M059J (cell line): ENCODE data around the gene FN3K. TPM values are rescaled to one million over a fixed set of nuclear protein-coding genes. Genes with fewer than 3 reads are reported as not detected.
"Not testable (repeated sequence)": the region's sequence is repeated elsewhere in the genome, so short reads cannot be mapped to it uniquely, and the experiment has no call there.

Source experiments
- DNase-seq: peaks from one replicate; pipeline ENCODE4 v3.0.0-alpha.2; 2012; ENCODE audit warnings: low read depth
- total RNA-seq: library from RNA; depleted of rRNA; stranded (reverse); fragments of >200 nt; shearing (Covaris generic); gene quantifications from 2 replicates; pipeline ENCODE4 v1.2.3, GENCODE V29; 2014

FN3K gene
- total RNA-seq, 1 experiment from 2014 or later: 0.64 TPM

- no peak for DNase-seq
Observed at GRCh38 chr17:82737967-82738877, 2.8 kb downstream of the FN3K start.

GRCh38 chr17:82740906-82741759, 5.7 kb downstream of the FN3K start:
- DNase-seq: no peak

DNA sequence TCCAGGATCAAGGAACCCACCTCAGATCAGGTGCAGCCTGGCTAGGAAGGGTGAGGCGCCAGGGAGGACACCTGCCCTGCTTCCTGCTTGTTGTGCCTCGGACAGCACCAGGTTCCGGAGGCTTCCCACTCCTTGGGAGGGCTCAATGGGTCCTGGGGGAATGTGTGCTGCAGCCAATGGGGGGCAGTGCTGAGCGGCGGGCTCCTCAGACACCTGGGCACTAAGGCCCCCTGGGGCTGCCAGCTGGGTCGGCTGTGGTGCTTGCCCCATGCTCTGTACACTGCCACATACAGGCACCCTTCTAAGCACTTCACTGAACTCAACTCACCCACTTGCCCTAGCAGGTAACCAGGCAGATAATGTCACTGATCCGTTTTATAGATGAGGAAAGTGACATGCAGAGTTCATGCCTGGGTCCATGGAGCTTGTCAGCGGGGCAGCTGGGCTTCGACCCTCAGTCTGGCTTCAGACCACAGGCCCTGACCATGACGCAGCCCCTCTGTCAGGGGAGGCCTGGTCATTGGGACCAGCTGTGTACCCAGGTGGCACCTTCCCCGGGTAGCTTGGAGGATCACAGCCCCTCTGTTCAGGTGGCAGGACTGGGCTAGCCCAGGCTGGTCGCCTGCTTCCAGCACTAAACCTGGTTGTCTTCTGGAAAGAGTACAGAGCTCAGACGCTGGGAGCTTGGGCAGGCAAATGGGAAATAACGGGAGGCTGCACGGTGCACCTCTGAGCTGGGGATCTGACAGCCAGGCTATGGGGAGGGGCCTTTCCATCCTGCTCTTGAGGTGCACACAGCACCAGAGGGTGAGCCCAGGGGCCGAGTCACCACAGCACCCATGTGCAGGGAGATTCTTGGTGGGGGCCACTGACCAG, 8.2 kb downstream of the FN3K start:
- no peak for DNase-seq

GRCh38 chr17:82744736-82745135, 9.3 kb downstream of the FN3K start:
- not testable (repeated sequence) for DNase-seq

GRCh38 chr17:82745524-82745923, 10.1 kb downstream of the FN3K start:
- no peak for DNase-seq

GRCh38 chr17:82748756-82749155, 13.3 kb downstream of the FN3K start:
- no peak for DNase-seq

DNA sequence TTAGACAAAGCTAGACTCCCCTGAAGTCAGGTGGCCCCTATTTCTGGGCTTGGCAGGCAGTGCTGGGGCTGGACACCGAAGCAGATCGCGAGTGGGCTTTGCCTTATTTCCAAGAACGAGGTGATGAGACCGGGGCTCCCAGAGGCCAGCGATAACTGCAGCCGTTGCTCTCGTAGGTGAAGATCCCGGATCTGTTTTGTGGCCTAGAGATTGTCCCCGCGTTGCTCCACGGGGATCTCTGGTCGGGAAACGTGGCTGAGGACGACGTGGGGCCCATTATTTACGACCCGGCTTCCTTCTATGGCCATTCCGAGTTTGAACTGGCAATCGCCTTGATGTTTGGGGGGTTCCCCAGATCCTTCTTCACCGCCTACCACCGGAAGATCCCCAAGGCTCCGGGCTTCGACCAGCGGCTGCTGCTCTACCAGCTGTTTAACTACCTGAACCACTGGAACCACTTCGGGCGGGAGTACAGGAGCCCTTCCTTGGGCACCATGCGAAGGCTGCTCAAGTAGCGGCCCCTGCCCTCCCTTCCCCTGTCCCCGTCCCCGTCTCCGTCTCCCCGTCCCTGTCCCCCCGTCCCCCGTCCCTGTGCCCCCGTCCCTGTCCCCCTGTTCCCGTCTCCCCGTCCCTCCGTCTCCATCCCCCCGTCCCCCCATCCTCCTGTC, 15.0 kb downstream of the FN3K start:
- DNase-seq: no peak

DNA sequence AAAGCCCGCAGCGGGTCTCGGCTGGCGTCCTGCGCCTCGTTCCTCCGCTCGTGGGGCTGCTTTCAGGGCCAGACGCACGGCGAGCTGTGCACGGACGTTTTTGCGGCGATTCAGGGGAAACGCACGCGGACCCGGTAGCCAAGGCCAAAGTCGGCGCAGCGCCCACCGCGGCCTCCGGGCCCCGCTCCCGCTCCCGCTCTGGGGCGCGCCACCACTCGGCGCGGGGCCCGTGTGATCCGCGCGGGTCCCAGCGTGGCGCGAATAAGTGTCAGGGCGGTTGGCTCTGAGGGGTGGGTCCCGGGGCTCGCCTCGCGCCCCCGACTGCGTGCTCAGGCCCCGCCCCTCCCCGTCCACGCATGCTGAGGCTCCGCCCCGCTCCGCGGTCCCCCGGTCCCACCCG, 15.8 kb downstream of the FN3K start:
- no peak for DNase-seq

DNA sequence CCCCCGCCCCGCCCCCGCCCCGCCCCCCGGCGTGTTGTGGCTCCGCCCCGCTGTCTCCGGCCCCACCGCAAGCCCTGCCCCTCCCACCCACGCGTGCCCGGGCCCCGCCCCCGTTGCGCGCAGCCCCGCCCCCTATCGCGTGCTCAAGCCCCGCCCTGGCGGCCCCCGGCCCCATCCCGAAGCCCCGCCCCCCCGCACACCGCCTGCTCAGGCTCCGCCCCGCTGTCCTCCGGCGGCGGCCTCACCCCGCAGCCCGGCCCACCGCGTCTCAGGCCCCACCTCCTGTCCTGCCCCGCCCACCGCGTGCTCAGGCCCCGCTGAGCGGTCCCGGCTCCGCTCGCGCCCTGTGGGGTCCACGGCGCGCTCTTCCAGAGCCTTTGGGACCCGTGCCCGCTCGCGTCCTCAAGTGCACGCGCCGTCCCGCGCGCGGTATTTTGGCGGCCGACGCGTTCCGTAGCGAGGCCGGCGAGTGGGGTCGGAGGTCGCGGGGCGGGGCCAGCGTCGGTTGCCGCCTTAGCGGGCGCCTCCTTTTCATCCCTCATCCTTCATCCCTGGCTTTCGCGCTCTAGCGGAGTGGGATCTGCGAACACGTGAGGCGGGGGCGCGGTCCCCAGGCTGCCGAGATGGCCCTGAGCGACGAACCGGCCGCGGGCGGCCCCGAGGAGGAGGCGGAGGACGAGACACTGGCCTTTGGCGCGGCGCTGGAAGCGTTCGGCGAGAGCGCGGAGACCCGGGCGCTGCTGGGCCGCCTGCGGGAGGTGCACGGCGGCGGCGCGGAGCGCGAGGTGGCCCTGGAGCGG, 16.4 kb downstream of the FN3K start, which contains the start of gene TBCD:
TSS of gene TBCD (plus strand) at position 495 of the 800 bp plus-strand sequence. CDS start at position 624, 129 bp downstream.
- peak; percentile 79 for DNase-seq

- peak; percentile 50 for DNase-seq
Observed at GRCh38 chr17:82752371-82753200, 17.2 kb downstream of the FN3K start.

- DNase-seq: no peak
Observed at GRCh38 chr17:82753201-82753464, 17.7 kb downstream of the FN3K start.

GRCh38 chr17:82754297-82755208, 19.1 kb downstream of the FN3K start:
- DNase-seq: no peak

- DNase-seq: no peak
Observed at GRCh38 chr17:82756166-82756565, 20.8 kb downstream of the FN3K start.

DNA sequence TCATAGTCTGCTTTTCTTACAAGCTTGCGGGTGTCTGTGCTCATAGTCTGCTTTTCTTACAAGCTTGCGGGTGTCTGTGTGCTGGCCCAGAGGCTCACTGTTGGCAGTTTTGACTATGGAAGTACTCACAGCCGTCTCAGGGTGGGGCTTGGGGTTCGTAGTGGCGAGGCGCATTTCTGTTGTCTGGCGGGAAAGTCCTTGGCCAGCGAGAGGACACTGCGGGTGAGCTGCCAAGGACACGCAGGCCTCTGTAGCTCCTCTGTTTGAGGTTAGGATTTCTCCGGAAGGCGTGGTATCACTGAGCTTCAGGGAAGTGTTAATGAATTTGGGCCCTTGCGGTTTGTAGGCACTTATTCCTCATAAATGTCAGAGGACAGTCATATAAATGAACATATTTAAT, 30.0 kb downstream of the FN3K start:
- no peak for DNase-seq

DNA sequence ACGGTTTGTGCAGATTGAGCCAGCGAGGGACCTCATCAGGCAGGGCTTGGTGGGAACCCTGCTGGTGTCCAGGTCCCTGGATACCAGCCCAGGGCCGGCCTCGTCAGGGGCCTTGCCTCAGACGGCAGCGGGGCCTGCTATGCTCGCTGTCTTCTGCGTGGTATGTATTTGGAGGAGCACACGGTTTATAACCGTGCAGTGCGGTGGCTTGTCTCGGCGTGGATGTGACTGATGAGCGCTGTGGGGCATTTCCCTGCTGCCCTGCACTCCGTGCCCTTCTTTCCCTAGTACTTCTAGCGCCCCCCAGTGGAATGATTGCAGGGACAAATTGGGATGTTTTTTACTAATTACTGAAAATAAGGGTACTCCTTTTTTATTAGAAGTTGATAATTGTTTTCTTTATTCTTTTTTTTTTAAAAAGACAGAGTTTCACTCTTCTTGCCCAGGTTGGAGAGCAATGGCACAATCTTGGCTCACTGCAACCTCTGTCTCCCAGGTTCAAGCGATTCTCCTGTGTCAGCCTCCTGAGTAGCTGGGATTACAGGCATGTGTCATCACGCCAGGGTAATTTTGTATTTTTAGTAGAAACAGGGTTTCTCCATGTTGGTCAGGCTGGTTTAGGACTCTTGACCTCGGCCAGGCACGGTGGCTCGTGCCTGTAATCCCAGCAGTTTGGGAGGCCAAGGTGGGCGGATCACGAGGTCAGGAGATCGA, 31.8 kb downstream of the FN3K start:
- peak; percentile 19 for DNase-seq

- no peak for DNase-seq
Observed at GRCh38 chr17:82769041-82769440, 33.6 kb downstream of the FN3K start.

DNA sequence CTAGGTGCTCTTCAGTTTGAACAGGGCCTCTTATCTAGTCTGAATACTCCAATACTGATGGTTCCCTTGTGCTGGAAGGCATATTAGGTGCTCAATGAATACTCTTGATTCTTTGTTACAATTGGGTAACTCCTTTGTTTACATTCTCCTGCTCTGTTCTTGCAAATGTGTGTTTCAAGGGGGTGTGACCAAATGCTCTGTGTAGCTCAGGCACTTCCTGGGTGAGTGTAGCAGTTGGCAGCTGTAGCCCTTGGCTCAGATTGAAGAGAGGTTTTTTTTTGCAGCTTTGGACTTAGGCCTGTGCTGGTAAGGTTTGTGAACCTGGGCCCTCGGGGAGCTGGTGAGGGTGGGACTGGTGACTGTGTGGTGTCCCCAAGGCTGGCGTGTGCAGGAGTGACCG, 36.6 kb downstream of the FN3K start:
- DNase-seq: peak; percentile 33

- DNase-seq: not testable (repeated sequence)
Observed at GRCh38 chr17:82774456-82774855, 39.0 kb downstream of the FN3K start.
